ENCODE measurements around the gene ATF6B.
"Not testable (repeated sequence)": the region's sequence is repeated elsewhere in the genome, so short reads cannot be mapped to it uniquely, and the experiment has no call there.

ATF6B gene

DNA sequence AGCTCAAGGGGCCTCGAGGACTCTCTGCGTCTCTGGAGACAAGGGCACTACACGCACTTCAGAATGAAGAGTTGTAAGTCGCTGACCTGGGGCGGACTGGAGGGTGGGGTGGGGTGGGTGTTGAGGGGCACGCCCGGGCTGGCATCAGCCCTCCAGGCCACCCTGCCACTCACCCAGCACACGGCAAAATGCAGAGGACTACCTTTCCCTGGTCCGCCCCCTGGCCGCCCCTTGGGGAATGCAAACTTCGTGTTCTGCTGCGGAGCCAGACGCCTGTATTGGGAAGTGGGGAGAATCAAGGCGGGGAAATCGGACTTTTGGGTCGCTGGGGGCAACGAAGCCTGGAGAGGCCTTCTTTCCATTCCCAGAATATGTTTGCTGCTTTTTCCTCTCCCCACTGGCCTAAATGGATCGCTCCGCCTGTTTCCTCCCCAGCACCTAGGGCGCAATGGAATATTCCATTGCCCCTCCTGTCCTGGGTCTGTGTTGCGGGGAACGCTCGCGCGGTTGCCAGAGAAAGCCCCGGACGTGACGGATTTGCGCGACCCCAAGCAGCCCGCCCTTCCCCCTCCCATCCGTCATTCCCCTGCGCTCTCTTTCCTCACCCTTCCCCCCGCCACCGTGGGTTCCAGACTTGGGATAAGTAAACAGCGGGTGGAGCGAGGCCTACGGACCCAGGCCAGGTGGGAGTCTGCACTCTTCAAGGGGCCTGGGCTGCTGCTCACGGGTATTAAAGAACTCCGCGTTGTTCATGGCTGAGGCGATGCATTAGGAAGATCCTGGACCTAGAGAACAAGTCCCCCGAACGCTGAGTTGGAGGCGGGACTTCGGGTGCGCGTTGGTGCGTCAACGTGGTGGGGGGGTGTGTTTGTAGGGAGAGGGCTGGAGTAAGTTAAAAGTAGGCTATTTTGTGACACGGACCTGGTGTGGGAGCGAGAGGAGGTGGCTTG, 25.8 kb upstream of the ATF6B start, which contains the start of gene PPT2:
Gene PPT2 (plus strand): TSS at position 578 of the 950 bp plus-strand sequence. CDS start 454 bp downstream, outside the sequence.
- peak; percentile 94 for DNase-seq

DNA sequence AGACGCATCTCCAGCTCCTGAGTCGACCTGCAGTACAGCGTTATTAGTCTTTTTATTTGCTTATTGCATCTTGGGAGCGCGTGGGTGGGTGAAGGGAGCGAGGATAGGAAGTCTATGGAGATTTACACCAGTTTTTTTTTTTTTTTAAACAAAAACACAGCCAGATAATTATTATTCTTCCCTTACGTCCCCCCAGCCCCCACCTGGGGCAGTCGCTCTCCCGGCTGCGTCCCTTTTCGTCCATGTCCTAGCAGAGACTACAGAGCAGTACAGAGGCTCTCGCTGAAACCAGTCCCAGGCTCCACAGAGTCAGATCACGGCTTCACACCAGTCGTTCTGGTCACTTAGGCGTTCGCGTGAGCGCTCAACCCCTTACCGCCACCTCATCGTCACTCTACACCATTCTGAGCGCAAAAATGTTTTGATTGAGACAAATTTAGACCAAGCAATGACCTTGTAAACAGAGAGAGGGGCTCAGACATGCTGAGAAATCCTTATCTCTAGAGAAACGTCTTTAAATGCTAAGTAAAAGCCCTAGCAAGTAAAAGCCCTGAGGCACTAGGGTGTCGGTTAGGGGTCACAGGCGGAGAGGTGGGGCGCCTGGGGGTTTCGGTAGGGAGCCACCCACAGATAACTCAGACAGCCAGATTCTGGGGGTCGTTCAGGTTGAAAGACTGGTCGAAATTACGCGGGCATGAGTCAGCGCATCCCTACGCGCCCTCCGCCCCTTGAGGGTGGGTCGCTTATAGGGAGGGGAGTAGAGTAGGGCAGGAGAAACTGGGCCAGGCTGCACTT, 24.9 kb upstream of the ATF6B start:
- DNase-seq, result no peak

DNA sequence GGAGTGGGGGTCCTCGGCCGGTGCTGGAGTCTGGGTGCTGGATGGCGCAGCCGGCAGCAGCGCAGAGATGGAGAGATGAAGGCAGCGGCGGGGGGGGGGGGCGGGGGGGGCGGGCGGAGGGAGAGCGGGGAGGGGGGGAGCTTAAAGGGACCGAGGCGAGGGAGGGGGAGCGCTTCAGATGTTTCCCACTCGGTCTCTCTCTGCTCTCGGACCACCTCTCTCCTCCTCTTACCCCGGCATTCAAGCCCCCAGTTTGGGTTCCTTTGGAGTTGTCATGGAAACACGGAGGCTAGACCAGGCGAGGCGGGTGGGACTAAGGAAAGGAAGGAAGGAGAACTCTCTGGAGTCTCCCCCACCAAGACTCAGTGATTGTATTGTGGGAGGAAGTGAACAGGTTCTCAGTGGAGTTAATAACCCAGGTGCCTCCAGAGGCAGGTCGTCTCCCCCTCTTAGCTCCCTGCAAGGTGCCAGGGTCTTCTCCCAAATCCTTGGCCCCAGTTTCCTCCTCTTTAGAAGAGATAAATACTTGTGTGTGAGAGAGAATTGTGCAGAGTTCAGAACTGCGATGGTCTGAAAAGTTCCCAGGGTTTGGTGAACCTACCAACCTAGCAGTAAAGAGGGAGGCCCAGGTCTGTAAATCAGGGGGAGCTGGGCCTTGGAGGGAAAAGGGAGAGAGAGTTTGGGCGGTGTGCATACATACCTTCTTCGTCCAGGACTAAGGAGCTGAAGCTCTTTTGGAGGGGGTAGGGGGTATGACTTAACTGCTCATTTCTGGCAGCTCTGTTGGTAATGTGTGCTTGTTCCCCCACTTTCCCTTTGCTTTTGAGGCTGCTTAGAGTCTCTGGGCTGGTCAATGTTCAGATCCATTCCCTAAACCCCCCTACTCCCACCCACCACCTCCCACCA, 24.1 kb upstream of the ATF6B start, which contains the start of gene PRRT1:
Gene PRRT1 (minus strand): TSS at position 77 of the 906 bp plus-strand sequence. CDS start 112 bp downstream, outside the sequence.
- no peak for DNase-seq

DNA sequence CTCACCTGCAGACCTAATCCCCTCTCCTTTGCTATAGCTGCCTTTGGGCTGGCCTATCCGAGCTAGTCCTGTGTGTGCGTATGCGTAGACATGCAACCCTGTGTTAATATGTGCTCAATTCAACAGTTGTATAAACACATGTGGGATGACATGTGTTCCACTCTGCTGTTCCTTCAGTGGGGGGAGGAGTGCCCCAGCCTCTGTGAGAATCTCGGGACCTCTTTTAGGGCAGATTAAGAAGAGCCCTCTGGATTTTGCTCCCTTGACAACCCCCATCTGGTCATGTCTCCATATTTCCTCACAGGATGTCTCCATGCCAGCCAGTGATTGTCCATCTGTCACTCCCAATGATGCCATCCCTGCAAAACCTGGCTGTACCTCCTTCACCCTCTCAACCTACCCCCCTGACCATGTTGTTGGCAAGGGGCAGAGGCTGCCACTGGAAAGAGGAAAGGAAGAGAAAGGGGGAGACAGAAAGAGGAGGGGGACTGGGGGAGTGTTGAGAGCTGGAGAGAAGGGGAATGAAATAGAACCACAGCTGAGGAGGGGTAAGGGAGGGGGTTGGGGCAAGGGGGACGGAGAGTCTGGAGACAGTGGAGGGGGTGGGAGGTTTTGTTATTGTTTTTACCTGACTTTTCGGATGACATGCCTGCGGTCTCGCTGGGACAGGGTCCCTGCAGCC, 23.3 kb upstream of the ATF6B start:
- no peak for DNase-seq

- no peak for DNase-seq
These were observed 22.2 kb upstream of the ATF6B start for GRCh38 chr6:32149932-32150870.

DNA sequence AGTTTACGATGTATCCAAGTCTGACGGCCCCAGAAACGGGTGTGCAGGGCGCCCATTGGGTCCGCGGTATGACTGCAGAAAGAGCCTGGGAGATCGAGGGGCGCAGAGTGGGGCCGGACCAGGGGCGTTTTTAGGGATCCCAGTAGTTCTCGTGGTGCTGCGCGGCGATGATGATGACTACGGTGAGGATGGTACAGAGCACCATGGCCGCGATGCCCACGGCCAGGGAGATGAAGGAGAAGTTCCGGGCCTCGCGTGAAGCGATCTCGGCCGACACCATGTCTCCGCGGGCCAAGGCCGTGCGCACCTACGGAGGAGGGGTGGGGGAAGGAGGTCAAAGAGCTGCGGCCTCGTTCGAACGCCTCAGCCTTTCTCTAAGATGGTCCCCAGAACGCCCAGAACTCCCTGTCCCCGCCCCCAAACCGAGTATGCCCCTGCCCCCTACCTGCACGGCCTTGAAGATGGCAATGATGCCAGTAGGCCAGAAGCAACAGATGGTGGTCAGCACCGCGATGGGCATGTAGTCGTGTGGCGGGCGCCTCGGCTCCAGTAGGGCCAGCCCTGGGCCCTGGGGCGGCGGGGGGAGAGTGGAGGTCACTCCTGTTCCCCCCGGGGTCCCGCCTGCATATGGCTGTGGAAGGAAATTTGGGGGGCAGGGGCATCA, 21.2 kb upstream of the ATF6B start:
- DNase-seq, result no peak

DNA sequence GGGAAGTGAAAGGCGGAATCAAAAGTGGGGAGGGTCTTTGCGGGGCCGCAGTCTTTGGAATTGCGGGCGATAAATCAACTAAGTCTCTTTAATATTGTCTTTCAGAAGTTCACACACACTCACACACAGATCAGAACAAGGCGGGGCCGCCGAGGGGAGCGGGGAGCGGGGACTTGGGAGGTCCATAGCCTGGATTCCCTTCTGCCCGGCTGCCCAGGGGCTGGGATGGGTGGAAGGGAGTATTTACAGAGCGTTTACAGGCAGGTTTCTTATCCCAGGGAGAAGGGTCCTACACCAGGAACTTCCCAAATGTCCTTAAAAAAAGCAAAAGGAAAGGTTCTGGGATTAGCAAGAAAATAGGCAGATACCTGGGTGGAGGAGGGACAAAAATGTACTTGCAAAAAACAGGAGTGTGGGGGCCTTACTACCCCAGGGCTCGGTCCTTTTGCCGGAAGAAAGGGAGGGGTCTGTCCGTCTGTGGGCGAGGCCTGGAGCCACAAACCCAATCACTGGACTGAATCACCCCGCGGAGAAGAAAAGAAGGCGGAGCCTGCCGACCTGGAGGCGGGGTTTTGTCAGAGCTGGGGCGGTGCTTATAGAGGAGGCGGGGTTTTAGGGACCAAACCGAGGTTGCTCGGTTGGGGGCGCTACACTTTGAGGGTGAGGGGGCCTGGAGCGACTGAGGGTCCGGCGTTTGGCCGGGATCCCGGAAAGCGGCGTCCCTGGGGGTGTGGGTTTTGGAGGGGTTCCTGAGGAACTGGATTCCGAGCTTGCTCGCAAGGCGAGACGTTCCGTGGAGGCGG, 20.4 kb upstream of the ATF6B start:
- DNase-seq, result peak; percentile 77

- DNase-seq, result no peak
These were observed 19.5 kb upstream of the ATF6B start for GRCh38 chr6:32147401-32148132.

- no peak for DNase-seq
These were observed 18.6 kb upstream of the ATF6B start for GRCh38 chr6:32146687-32147086.

DNA sequence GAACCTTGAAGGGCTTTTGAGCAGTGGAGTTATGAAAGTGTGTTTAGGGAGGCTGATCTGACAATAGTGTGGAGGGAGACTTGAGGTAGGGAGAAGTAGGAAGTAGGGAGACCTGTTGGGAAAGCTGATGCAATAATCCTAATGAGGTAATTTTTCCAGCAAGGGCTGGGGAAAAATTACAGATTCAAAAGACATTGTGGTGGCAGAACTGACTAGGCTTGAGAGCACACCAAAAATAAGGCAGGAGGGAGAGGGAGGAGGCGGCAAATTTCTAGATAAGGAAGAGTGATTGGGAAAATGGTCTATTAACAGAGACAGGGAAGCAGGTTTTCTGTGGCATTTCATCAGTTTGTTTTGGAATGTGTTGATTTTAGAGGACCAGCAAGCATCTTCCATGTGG, 18.2 kb upstream of the ATF6B start:
- no peak for DNase-seq

DNA sequence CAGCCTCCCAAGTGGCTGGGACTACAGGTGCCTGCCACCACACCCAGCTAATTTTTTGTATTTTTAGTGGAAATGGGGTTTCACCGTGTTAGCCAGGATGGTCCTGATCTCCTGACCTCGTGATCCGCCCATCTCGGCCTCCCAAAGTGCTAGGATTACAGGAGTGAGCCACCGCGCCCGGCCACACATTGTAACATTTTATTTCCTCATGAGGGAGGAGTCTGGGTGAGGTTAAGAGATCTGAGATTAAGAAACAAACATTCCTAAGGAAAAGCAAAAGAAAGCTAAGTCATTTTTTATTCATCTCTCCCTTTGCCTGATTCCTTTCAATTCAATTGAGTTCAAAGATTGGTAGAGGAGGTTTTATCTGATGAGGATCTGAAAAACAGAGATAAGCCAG, 16.2 kb upstream of the ATF6B start:
- not testable (repeated sequence) for DNase-seq

GRCh38 chr6:32140420-32141046, 12.5 kb upstream of the ATF6B start:
- DNase-seq, result no peak

DNA sequence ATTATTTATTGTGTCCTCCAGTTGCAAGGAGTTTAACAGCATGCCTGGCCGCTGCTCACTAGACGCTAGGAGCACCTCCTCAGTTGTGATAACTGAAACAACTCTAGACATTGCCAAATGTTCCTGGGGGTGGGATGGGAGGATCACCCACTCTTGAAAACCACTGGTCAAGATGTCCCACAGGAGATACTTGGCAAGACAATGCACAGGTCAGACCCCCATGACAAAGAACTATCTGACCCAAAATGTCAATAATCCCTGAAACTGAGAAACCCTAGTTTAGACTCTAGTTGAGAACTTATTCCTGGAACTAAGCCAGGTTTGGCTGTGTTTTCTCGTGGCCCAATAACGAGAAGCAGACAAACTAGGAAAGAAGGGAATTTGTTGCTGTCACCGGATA, 11.5 kb upstream of the ATF6B start:
- no peak for DNase-seq

- DNase-seq, result no peak
These were observed 9.4 kb upstream of the ATF6B start for GRCh38 chr6:32137454-32137853.

DNA sequence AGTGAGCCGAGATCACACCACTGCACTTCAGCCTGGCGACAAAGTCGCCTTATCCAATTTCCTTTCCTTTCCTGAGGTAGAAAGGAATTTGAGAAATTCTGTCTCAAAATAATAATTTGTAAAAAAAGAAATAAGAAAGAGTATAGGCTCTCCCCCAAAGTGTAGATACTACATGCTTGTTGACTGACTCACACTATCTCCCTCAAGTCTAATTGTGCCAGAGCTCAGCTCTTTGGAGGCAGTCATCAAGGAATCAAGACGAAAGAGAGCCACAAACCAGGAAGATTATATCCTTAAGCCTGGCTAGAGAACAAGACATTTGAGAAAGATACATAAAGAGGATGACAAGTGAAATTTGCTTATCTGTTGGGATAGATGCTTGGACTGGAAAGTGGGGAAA, 5.7 kb upstream of the ATF6B start:
- DNase-seq, result no peak

DNA sequence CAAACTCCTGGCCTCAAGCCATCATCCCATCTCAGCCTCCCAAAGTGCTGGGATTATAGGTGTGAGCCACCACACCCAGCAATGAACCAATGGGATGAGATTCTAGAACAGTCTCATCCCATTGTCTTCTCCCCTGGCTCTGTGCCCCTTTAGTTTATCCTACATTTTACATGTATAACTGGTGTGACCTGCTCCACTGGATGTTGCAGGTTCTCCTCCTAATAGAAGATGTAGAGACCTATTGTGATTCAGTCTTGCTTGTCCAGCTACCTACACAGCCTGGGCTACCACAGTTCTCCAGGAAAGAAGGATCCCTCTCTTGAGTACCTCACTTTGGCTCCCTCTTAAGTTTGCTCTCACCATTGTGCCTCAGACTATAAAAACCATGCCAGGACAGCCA, 4.1 kb upstream of the ATF6B start:
- DNase-seq, result no peak

DNA sequence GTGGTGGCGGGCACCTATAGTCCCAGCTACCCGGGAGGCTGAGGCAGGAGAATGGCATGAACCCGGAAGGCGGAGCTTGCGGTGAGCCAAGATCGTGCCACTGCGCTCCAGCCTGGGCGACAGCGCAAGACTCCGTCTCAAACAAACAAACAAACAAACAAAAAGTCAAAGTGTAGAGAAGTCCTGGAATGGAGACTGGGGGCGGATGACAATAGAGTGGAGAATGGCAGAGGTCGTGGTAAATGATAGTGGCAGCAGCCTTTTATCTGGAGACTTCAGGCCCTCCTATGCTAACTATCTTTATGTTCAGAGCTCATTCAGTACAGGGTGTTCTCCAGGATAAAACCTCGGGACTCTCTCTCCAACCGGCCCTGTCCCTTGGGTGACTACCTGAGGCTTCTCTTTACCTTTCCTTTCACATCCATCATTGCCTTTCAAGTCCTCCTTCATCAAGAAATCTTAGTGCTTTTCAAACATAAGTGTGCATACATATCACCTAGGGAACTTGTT, 3.4 kb upstream of the ATF6B start:
- DNase-seq, result no peak
